Measurements from ENCODE around the gene CCDC59. TPM values are rescaled to one million over a fixed set of nuclear protein-coding genes. Genes with fewer than 3 reads are reported as not detected.

CCDC59 gene
- polyA plus RNA-seq, 1 of the 3 experiments (the other 2 are of a cell fraction), result 28.0 TPM

GRCh38 chr12:82378997-82379396 is 20.8 kb upstream of the CCDC59 start (continued):
- TF ChIP-seq RCOR1 (IDR thresholded peaks at IDR 0.05; ENCODE audit: low read length), result no peak
- no peak for TF ChIP-seq FOXM1 (IDR thresholded peaks at IDR 0.05; ENCODE audit: low read depth)
- TF ChIP-seq, protein P1, sequence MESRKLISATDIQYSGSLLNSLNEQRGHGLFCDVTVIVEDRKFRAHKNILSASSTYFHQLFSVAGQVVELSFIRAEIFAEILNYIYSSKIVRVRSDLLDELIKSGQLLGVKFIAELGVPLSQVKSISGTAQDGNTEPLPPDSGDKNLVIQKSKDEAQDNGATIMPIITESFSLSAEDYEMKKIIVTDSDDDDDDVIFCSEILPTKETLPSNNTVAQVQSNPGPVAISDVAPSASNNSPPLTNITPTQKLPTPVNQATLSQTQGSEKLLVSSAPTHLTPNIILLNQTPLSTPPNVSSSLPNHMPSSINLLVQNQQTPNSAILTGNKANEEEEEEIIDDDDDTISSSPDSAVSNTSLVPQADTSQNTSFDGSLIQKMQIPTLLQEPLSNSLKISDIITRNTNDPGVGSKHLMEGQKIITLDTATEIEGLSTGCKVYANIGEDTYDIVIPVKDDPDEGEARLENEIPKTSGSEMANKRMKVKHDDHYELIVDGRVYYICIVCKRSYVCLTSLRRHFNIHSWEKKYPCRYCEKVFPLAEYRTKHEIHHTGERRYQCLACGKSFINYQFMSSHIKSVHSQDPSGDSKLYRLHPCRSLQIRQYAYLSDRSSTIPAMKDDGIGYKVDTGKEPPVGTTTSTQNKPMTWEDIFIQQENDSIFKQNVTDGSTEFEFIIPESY (IDR thresholded peaks at IDR 0.05; ENCODE audit: borderline replicate concordance, low read depth), result no peak
- no peak for TF ChIP-seq TAF1 (IDR thresholded peaks at IDR 0.05; ENCODE audit: borderline replicate concordance, low read depth, low read length)
- TF ChIP-seq SIN3A (IDR thresholded peaks at IDR 0.05; ENCODE audit: borderline replicate concordance, low read depth, low read length), result no peak
- no peak for TF ChIP-seq MAX (IDR thresholded peaks at IDR 0.05; ENCODE audit: low read depth)
- no peak for TF ChIP-seq POLR2AphosphoS5 (IDR thresholded peaks at IDR 0.05; ENCODE audit: low read depth, low read length)
- no peak for TF ChIP-seq GABPA (IDR thresholded peaks at IDR 0.05; ENCODE audit: low read depth)
- TF ChIP-seq JUND (IDR thresholded peaks at IDR 0.05), result no peak
- TF ChIP-seq EZH2phosphoT487 (IDR thresholded peaks at IDR 0.05; ENCODE audit: borderline replicate concordance, low read depth), result no peak

DNA sequence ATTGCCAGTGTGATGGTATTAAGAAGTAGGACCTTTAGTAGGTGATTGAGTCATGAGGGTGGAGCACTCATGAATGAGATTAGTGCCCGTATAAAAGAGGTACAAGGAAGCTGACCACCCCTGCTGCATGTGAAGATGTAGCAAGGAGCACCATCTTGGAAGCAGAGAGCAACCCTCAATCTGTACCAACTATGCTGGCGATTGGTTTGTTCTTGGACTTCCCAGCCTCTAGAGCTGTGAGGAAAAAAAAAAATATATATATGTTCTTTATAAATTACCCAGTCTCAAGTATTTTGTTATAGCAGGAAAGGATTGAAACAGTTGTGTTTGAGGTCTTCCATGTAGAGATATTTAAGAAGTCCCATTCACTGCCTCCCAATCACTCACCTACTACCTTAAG is 17.0 kb upstream of the CCDC59 start:
- H3K9me3 ChIP-seq, result no peaks in the 10 kb centered on the region
- 80% methylated on average over 2 of the region's 2 CpGs for WGBS (ENCODE audit: low lambda C conversion rate)

More for the DNA sequence above, 17.0 kb upstream of the CCDC59 start:
- no peak overlapping the region for H3K9ac ChIP-seq
- H4K20me1 ChIP-seq (ENCODE audit: insufficient read depth), result no peaks in the 10 kb centered on the region
- H2AFZ ChIP-seq (ENCODE audit: low read depth), result no peak overlapping the region
- H3F3A ChIP-seq (replicated peaks; ENCODE audit: insufficient read depth), result no peaks in the 10 kb centered on the region
- H3K9me2 ChIP-seq, result no peaks in the 10 kb centered on the region
- H3K4me1 ChIP-seq (ENCODE audit: control insufficient read depth in 1 of 2, insufficient read depth in 2 of 2, low read depth in 1 of 2, low read length in 1 of 2), result no peaks in the 10 kb centered on the region
- H3K79me2 ChIP-seq (ENCODE audit: insufficient read depth), result no peaks in the 10 kb centered on the region
- POLR2A ChIA-PET, result no interaction called here
- no peak overlapping the region for H3K27ac ChIP-seq (ENCODE audit: low read depth in 2 of 2, low read length in 1 of 2)
- CTCF ChIA-PET, result interaction anchor here (1.1 kb wide), 1 partner anchor 17 kb away, joined by 3 read pairs; the partner anchor contains the start of genes CCDC59 and METTL25
- H3K36me3 ChIP-seq (replicated peaks in 1 of 2; ENCODE audit: control insufficient read depth in 1 of 2, insufficient read depth in 2 of 2, low read length in 1 of 2), result no peaks in the 10 kb centered on the region
- no peak for DNase-seq
- no peak for TF ChIP-seq NFIC (IDR thresholded peaks at IDR 0.05; ENCODE audit: borderline replicate concordance)
- no peak for TF ChIP-seq REST (IDR thresholded peaks at IDR 0.05; ENCODE audit: low read depth, low read length)
- TF ChIP-seq SMC3 (IDR thresholded peaks at IDR 0.05; ENCODE audit: low read depth, low read length), result no peak
- TF ChIP-seq FOXM1 (IDR thresholded peaks at IDR 0.05; ENCODE audit: low read depth), result no peak
- no peak for TF ChIP-seq MEF2A (IDR thresholded peaks at IDR 0.05; ENCODE audit: borderline replicate concordance, low read depth)
- TF ChIP-seq NRF1 (IDR thresholded peaks at IDR 0.05; ENCODE audit: low read depth, low read length), result no peak
- TF ChIP-seq RXRA (IDR thresholded peaks at IDR 0.05; ENCODE audit: borderline replicate concordance, low read depth), result no peak
- no peak for TF ChIP-seq SIN3A (IDR thresholded peaks at IDR 0.05; ENCODE audit: borderline replicate concordance, low read depth, low read length)
- no peak for TF ChIP-seq FOSL2 (IDR thresholded peaks at IDR 0.05; ENCODE audit: borderline replicate concordance, low read depth)
- TF ChIP-seq GABPA (IDR thresholded peaks at IDR 0.05; ENCODE audit: low read depth), result no peak
- TF ChIP-seq JUND (IDR thresholded peaks at IDR 0.05), result no peak
- TF ChIP-seq, protein P2, sequence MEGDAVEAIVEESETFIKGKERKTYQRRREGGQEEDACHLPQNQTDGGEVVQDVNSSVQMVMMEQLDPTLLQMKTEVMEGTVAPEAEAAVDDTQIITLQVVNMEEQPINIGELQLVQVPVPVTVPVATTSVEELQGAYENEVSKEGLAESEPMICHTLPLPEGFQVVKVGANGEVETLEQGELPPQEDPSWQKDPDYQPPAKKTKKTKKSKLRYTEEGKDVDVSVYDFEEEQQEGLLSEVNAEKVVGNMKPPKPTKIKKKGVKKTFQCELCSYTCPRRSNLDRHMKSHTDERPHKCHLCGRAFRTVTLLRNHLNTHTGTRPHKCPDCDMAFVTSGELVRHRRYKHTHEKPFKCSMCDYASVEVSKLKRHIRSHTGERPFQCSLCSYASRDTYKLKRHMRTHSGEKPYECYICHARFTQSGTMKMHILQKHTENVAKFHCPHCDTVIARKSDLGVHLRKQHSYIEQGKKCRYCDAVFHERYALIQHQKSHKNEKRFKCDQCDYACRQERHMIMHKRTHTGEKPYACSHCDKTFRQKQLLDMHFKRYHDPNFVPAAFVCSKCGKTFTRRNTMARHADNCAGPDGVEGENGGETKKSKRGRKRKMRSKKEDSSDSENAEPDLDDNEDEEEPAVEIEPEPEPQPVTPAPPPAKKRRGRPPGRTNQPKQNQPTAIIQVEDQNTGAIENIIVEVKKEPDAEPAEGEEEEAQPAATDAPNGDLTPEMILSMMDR (IDR thresholded peaks at IDR 0.05), result no peak
- no peak for TF ChIP-seq MAX (IDR thresholded peaks at IDR 0.05; ENCODE audit: low read depth)
- no peak for TF ChIP-seq EP300 (IDR thresholded peaks at IDR 0.05; ENCODE audit: borderline replicate concordance in 1 of 2, low read depth in 1 of 2, low read length in 1 of 2)
- TF ChIP-seq TCF12 (IDR thresholded peaks at IDR 0.05), result no peak
- no peaks in the 10 kb centered on the region for H3K27me3 ChIP-seq (ENCODE audit: insufficient read depth)
- no peak overlapping the region for H3K4me2 ChIP-seq
- no peak overlapping the region for H3K4me3 ChIP-seq (ENCODE audit: low read depth in 2 of 2, low read length in 1 of 2)
